CD4-positive, alpha-beta T cell treated with Interferon gamma for 1 hour (primary cell): ENCODE results near the gene UBE3B.

Experiments used
- DNase-seq: peaks from one replicate; pipeline ENCODE4 v3.0.0-alpha.2; 2020

UBE3B gene

DNA sequence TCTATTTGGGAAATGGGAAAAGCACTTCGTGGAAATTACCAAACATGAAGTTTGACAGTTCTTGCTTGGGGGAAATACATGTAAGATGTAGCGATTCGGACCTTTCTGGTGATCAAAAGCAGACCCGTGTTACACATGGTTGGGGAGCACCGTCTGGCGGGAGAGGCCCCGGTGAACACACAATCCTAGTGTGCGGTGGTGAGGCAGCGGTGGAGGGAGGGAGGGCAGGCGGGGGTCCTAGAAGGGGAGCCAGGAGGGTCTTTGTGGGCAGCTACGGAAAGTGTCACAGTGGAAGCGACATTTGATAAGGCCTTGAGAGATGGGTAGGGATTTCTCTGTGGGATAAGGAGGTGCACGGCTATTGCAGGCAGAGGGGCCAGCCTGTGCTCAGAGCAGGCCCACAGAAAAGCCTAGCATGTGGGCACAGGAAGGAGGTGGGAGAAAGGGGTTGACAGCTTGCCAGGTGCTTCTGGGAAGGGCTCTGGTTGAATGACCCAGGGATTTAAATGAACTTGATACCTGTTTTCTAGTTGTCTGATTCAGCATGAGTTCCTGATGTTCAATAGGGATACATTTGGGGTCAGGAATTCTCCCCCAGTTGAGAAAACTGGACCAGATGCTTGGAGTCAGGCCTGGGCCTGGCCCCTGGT, 103.4 kb downstream of the UBE3B start:
- no peak for DNase-seq

DNA sequence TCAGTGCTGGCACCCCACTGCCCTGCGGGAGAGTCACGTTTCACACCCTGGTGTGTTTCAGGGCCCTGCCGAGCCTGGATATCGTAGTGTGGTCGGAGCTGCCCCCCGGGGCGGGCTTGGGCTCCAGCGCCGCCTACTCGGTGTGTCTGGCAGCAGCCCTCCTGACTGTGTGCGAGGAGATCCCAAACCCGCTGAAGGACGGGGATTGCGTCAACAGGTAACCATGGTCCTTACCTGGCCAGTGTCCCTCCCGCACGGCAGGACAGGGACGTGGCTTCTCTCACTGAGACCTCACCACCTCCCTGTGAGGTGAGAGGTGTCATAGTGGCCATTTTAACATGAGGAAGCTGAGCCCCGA, 103.9 kb downstream of the UBE3B start:
- DNase-seq, result no peak

DNA sequence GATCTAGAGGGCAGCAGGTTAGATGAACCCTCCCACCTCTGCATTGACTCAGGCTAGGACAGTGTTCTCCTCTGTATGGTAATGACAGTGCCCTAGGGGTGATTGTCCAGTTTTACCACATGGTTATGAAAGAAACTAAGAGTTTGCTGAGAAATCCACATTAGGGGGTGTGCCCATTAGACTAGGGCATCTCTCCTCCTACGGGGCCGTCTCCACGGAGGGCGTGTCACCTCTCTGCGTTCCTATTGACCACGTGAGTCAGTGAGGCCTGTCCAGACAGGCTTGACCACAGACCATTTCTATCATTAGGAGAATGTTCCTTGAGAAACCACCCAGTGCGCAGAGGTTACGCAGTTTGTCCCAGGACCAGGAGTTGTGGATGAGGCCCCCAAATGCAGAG, 104.4 kb downstream of the UBE3B start:
- DNase-seq, result no peak

DNA sequence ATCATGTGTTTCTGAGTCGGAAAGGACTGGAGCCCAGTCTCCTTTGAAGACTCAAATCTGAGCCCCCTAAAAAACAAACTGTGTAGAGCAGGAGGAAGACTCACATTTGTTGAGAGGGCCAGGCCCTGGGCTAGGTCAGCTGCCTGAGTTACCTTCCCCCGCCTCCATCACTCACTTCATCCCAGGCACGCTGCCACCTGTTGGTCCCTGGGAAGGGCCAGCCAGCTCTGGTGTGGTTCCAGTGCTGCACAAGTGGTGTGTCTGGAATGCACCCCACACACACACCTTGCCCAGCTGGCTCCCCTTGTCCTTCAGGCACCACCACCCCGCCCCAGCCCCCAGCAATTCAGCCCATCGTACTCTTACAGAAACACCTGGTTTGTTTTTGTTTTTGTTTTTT, 105.2 kb downstream of the UBE3B start:
- no peak for DNase-seq

DNA sequence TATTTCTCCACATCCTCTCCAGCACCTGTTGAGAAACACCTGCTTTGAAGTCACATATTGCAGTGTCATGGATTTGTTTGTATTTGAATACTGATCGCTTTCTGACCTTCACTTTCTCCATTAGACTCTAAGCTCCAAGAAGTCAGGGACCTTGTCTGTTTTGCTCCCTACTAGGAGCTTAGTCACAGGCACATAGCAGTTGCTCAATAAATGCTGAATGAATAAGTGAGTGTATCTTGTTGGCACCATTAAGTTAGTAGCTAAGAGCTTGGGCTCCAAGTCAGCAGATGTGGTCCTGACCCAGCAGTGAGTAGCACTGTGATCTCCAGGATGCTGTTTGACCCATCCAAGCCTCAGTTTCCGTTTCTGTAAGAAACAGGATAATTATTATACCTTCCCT, 106.3 kb downstream of the UBE3B start:
- DNase-seq, result no peak
